ENCODE results near the gene HEMK1. TPM values are rescaled to one million over a fixed set of nuclear protein-coding genes. Genes with fewer than 3 reads are reported as not detected.
A peak's percentile ranks its signal among the peaks of the same experiment; 100 is the strongest.

The HEMK1 gene
- total RNA-seq, 3 donors from 2014 or later: 6.1 to 10.7 (median 9.2) TPM

GRCh38 chr3:50536471-50537180 lies 32.7 kb upstream of the HEMK1 start:
- Histone ChIP-seq H3K36me3 (no peaks in the 10 kb centered on the region), H3K9me3 (no peaks in the 10 kb centered on the region), H3K27ac (no peak overlapping the region), H3K4me3 (no peak overlapping the region), H3K27me3 (no peaks in the 10 kb centered on the region), H3K4me1 (no peaks in the 10 kb centered on the region)
- intact Hi-C loops (cut with DNase I; ENCODE audit: low total_unique reads): no loop called here
- DNase-seq (ENCODE audit: low spot score in 2 of 2): no peak
- TF ChIP-seq POLR2A (IDR thresholded peaks at IDR 0.05) (no peak), POLR2AphosphoS5 (IDR thresholded peaks at IDR 0.05) (no peak)
- TF ChIP-seq, protein P1, sequence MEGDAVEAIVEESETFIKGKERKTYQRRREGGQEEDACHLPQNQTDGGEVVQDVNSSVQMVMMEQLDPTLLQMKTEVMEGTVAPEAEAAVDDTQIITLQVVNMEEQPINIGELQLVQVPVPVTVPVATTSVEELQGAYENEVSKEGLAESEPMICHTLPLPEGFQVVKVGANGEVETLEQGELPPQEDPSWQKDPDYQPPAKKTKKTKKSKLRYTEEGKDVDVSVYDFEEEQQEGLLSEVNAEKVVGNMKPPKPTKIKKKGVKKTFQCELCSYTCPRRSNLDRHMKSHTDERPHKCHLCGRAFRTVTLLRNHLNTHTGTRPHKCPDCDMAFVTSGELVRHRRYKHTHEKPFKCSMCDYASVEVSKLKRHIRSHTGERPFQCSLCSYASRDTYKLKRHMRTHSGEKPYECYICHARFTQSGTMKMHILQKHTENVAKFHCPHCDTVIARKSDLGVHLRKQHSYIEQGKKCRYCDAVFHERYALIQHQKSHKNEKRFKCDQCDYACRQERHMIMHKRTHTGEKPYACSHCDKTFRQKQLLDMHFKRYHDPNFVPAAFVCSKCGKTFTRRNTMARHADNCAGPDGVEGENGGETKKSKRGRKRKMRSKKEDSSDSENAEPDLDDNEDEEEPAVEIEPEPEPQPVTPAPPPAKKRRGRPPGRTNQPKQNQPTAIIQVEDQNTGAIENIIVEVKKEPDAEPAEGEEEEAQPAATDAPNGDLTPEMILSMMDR (IDR thresholded peaks at IDR 0.05): no peak

- TF ChIP-seq, protein P1 (IDR thresholded peaks at IDR 0.05): no peak
- TF ChIP-seq POLR2A (IDR thresholded peaks at IDR 0.05) (no peak), POLR2AphosphoS5 (IDR thresholded peaks at IDR 0.05) (no peak)
- intact Hi-C loops (cut with DNase I; ENCODE audit: low total_unique reads): no loop called here
- Histone ChIP-seq H3K36me3 (no peaks in the 10 kb centered on the region), H3K4me1 (no peaks in the 10 kb centered on the region), H3K27me3 (no peaks in the 10 kb centered on the region), H3K27ac (no peak overlapping the region), H3K9me3 (no peaks in the 10 kb centered on the region), H3K4me3 (no peak overlapping the region)
- DNase-seq (ENCODE audit: low spot score in 2 of 2): no peak
Measured at GRCh38 chr3:50537421-50538129, 31.7 kb upstream of the HEMK1 start.

DNA sequence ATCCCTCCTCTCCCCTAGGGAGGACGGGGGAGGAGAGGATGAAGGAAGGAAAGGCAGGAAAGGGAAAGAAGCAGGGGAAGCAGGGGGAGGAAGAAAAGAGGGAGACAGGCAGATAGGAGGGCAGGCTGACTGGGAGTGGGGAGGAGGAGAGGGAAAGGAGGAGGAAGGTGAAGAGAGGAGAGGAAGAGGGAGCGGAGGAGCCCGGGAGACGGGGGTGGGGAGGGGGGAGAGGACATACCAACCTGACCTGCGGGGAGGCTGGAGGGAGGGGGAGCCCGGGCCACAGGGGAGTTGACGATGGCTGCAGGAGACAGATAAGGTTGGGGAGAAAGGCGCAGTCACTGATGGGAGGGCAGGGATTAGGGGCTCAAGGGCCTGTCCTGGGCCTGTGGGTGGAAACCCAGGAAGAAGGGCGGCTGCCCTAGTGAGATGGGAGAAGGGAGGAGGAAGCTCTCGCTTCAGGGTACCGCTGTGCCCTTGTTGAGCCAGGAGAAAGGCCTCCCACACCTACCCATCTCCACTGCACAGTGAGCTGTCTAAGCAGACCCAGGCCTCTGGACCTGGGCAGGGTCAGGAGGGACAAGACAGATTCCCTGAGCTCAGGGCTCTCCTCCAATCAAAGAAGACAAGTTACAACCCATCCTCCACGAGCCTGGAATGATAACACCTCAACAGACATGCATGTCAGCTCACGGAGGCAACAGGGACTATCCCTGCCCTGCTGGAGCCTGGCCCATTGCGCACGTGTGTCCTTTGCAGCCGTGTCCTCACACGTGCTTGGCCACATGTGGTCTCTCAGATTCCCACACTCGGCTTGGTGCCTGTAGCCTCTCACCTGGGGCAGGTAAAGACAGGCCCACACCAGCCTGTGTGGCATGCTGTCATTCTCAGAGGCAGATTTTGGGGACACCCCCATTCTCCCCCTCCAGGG lies 29.7 kb upstream of the HEMK1 start:
- intact Hi-C loops (cut with DNase I; ENCODE audit: low total_unique reads): no loop called here
- H3K4me3 ChIP-seq: no peak overlapping the region
- no peak for TF ChIP-seq POLR2AphosphoS5 (IDR thresholded peaks at IDR 0.05)
- TF ChIP-seq, protein P1 (IDR thresholded peaks at IDR 0.05): no peak
- no peak for TF ChIP-seq POLR2A (IDR thresholded peaks at IDR 0.05)
- H3K27me3 ChIP-seq: no peaks in the 10 kb centered on the region
- no peaks in the 10 kb centered on the region for H3K9me3 ChIP-seq
- peak in 1 of 2 donors; percentile 65 for DNase-seq (ENCODE audit: low spot score in 2 of 2)
- H3K4me1 ChIP-seq: no peaks in the 10 kb centered on the region
- H3K36me3 ChIP-seq: no peaks in the 10 kb centered on the region
- H3K27ac ChIP-seq: no peak overlapping the region

DNA sequence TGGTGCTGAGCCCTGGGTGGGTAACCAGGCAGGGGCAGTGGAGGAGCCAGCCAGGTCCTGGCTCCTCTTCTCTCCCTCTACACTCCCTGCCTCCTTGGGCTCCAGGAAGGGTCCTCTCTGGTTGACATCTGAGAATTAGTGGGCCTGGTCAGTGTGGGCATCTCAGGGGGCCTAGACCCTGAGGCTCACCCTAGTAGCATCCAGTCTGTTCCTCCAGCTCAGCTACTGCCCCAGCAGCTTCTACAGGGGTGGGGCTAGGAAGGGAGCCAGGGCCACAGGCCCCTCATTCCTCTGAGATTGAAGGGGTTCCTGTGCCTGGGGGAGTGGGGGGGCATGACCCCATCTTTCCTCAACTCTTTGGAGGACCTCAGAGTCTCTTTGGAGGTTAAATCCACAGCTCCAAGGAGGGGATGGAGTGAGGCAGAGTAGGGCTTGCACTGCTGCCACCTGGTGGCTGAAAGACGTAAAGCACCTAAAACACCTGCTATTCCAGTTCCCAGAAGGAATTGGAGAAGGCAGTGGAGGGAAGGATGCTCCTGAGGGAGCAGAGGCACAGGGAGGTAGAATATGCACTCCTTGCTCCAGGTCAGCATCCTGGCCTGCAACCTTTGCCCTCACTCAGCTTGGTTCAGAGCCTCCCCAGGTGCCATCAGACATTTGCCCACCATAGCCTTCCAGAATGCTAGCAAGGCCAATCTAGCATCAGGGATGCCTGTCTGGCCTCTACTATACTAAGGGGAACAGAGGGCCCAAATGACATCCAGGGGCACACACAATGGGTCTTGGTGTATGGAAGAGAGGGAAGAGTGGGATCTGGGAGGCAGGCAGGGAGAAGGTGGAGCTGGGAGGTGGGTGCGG lies 26.9 kb upstream of the HEMK1 start:
- DNase-seq (ENCODE audit: low spot score in 2 of 2): peak; percentile 60 to 78
- Histone ChIP-seq H3K27me3 (no peaks in the 10 kb centered on the region), H3K9me3 (no peaks in the 10 kb centered on the region), H3K4me3 (no peak overlapping the region), H3K27ac (no peak overlapping the region), H3K4me1 (no peaks in the 10 kb centered on the region), H3K36me3 (no peaks in the 10 kb centered on the region)
- TF ChIP-seq, protein P1 (IDR thresholded peaks at IDR 0.05): peak; percentile 81 to 88 (median 83)
- no peak for TF ChIP-seq POLR2A (IDR thresholded peaks at IDR 0.05)
- intact Hi-C loops (cut with DNase I; ENCODE audit: low total_unique reads): no loop called here

Data from breast epithelium (tissue), 4 donors.